ENCODE measurements around the gene TMPRSS11E. TPM values are rescaled to one million over a fixed set of nuclear protein-coding genes. Genes with fewer than 3 reads are reported as not detected.

TMPRSS11E gene
- total RNA-seq, 1 experiment from 2014 or later, result not detected

DNA sequence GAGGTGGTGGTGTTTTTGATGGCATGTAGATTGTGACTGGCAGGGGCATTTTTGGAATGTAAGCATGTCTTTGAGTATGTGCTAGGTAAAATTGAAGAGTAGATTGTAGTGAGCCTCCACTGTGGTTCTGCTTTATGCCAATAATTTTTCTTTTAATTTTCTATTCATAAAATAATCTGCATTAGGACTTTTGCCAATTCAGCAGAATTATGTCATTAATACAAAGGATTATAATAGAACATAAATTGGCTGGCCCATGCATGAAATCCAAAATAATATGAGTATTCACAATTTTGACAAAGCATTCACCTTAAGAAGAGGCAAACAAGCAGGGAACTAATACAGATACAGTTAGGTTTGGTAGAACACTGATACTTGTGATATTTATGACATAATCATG lies 14.9 kb upstream of the TMPRSS11E start:
- Histone ChIP-seq H3K9me3 (ENCODE audit: control insufficient read depth, insufficient read depth, low read depth, low read length) (no peaks in the 10 kb centered on the region), H3K4me1 (ENCODE audit: control insufficient read depth, insufficient read depth, low read length) (no peaks in the 10 kb centered on the region), H3K27ac (ENCODE audit: low read length) (no peak overlapping the region), H3K27me3 (ENCODE audit: control insufficient read depth, insufficient read depth, low read length) (no peaks in the 10 kb centered on the region), H3K36me3 (ENCODE audit: control insufficient read depth, insufficient read depth, low read length) (no peaks in the 10 kb centered on the region), H3K4me3 (ENCODE audit: low read depth in 2 of 2, low read length in 2 of 2) (no peak overlapping the region)
- intact Hi-C loops (cut with micrococcal nuclease; ENCODE audit: unreplicated experiment) (no loop called here), in situ Hi-C loops (cut with HindIII; ENCODE audit: low pct_unique_long_range_greater_than_20kb, low sequenced_read_pairs) (no loop called here)
- POLR2A ChIA-PET, result no interaction called here
- ATAC-seq (no peak), DNase-seq (ENCODE audit: low read depth, low spot score) (no peak)
- CTCF ChIA-PET, result no interaction called here
- BruUV-seq (replicated peaks), result no TSS peak
- TF ChIP-seq, protein P1, sequence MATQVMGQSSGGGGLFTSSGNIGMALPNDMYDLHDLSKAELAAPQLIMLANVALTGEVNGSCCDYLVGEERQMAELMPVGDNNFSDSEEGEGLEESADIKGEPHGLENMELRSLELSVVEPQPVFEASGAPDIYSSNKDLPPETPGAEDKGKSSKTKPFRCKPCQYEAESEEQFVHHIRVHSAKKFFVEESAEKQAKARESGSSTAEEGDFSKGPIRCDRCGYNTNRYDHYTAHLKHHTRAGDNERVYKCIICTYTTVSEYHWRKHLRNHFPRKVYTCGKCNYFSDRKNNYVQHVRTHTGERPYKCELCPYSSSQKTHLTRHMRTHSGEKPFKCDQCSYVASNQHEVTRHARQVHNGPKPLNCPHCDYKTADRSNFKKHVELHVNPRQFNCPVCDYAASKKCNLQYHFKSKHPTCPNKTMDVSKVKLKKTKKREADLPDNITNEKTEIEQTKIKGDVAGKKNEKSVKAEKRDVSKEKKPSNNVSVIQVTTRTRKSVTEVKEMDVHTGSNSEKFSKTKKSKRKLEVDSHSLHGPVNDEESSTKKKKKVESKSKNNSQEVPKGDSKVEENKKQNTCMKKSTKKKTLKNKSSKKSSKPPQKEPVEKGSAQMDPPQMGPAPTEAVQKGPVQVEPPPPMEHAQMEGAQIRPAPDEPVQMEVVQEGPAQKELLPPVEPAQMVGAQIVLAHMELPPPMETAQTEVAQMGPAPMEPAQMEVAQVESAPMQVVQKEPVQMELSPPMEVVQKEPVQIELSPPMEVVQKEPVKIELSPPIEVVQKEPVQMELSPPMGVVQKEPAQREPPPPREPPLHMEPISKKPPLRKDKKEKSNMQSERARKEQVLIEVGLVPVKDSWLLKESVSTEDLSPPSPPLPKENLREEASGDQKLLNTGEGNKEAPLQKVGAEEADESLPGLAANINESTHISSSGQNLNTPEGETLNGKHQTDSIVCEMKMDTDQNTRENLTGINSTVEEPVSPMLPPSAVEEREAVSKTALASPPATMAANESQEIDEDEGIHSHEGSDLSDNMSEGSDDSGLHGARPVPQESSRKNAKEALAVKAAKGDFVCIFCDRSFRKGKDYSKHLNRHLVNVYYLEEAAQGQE (IDR thresholded peaks at IDR 0.05; ENCODE audit: insufficient read depth in 1 of 2, low read depth in 2 of 2, low read length in 1 of 2), result no peak

DNA sequence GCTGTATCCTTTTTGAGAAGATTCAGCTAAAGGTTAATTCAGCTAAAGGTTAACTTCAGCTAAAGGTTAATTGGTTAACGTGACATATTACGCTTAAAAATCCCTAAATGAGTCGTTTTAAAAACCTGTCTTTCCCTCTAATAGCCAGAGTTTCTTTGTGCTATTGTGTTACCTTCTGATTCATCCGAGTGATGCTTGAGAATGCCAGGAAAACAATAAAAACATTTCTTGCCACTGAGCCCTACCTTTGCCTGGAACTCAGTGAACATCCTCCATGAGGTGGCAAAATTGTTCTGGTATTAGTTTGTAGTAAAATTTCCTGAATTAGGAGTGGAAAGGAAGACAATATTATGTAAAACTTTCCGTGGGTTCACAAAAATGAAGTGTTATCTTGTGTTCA lies 13.7 kb upstream of the TMPRSS11E start:
- in situ Hi-C loops (cut with HindIII; ENCODE audit: low pct_unique_long_range_greater_than_20kb, low sequenced_read_pairs), result no loop called here
- POLR2A ChIA-PET, result no interaction called here
- no peaks in the 10 kb centered on the region for H3K36me3 ChIP-seq (ENCODE audit: control insufficient read depth, insufficient read depth, low read length)
- H3K4me1 ChIP-seq (ENCODE audit: control insufficient read depth, insufficient read depth, low read length), result no peaks in the 10 kb centered on the region
- H3K9me3 ChIP-seq (ENCODE audit: control insufficient read depth, insufficient read depth, low read depth, low read length), result no peaks in the 10 kb centered on the region
- intact Hi-C loops (cut with micrococcal nuclease; ENCODE audit: unreplicated experiment), result no loop called here
- no peaks in the 10 kb centered on the region for H3K27me3 ChIP-seq (ENCODE audit: control insufficient read depth, insufficient read depth, low read length)
- no peak overlapping the region for H3K4me3 ChIP-seq (ENCODE audit: low read depth in 2 of 2, low read length in 2 of 2)
- BruUV-seq (replicated peaks), result no TSS peak
- TF ChIP-seq, protein P2, sequence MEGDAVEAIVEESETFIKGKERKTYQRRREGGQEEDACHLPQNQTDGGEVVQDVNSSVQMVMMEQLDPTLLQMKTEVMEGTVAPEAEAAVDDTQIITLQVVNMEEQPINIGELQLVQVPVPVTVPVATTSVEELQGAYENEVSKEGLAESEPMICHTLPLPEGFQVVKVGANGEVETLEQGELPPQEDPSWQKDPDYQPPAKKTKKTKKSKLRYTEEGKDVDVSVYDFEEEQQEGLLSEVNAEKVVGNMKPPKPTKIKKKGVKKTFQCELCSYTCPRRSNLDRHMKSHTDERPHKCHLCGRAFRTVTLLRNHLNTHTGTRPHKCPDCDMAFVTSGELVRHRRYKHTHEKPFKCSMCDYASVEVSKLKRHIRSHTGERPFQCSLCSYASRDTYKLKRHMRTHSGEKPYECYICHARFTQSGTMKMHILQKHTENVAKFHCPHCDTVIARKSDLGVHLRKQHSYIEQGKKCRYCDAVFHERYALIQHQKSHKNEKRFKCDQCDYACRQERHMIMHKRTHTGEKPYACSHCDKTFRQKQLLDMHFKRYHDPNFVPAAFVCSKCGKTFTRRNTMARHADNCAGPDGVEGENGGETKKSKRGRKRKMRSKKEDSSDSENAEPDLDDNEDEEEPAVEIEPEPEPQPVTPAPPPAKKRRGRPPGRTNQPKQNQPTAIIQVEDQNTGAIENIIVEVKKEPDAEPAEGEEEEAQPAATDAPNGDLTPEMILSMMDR (IDR thresholded peaks at IDR 0.05), result no peak
- TF ChIP-seq TCF7L2 (IDR thresholded peaks at IDR 0.05; ENCODE audit: low read depth, low read length) (no peak), POLR2AphosphoS5 (IDR thresholded peaks at IDR 0.05; ENCODE audit: low read depth, low read length) (no peak), SIN3A (IDR thresholded peaks at IDR 0.05; ENCODE audit: borderline replicate concordance, insufficient read depth, low read depth, low read length) (no peak)
- TF ChIP-seq, protein P1 (IDR thresholded peaks at IDR 0.05; ENCODE audit: insufficient read depth in 1 of 2, low read depth in 2 of 2, low read length in 1 of 2), result no peak
- H3K27ac ChIP-seq (ENCODE audit: low read length), result no peak overlapping the region
- DNase-seq (ENCODE audit: low read depth, low spot score) (no peak), ATAC-seq (no peak)
- CTCF ChIA-PET, result no interaction called here
